H1 (cell line): ENCODE measurements around the gene SH3TC2. TPM values are rescaled to one million over a fixed set of nuclear protein-coding genes. Genes with fewer than 3 reads are reported as not detected.
A peak's percentile ranks its signal among the peaks of the same experiment; 100 is the strongest.

Source experiments
- CTCF ChIA-PET: fragments of 300-600 bp; sonication (Branson Sonifier 250); formaldehyde crosslinking; loops from one replicate; lab custom pipeline; 2021; ENCODE audit not compliant: partially characterized antibody; lab: Charles Lee
- POLR2A ChIA-PET: fragments of 300-600 bp; sonication (Branson Sonifier 250); formaldehyde crosslinking; loops from one replicate; lab custom pipeline; 2021; ENCODE audit warnings: inconsistent platforms; ENCODE audit not compliant: partially characterized antibody; lab: Charles Lee
- DNase-seq, 2 experiments: peaks; one replicate each; pipeline versions ENCODE4 v3.0.0 to v3.0.0-alpha.2; 2010 to 2022; ENCODE audit warnings: low spot score in 2 of 2, low read depth in 1 of 2, mixed read lengths in 1 of 2
- FAIRE-seq: peaks from 2 replicates; lab custom pipeline; 2011; peaks lifted over from hg19 to GRCh38; lab: Jason Lieb, UNC
- H2AFZ ChIP-seq: 2 replicates; pipeline ENCODE4 v1.8.1; 2012; ENCODE audit warnings: low read length, inconsistent platforms
- H2AK5ac ChIP-seq: 2 replicates; pipeline ENCODE4 v1.6.1; 2013; ENCODE audit warnings: low read depth, low read length
- H2BK120ac ChIP-seq: replicated peaks from 2 replicates; pipeline ENCODE3; 2013; ENCODE audit warnings: low read depth, low read length, inconsistent platforms
- H2BK12ac ChIP-seq: 2 replicates; pipeline ENCODE4 v1.6.1; 2013; ENCODE audit warnings: low read depth, low read length
- H2BK15ac ChIP-seq: 2 replicates; pipeline ENCODE4 v1.6.1; 2013; ENCODE audit warnings: low read length
- H2BK20ac ChIP-seq: 2 replicates; pipeline ENCODE4 v1.6.1; 2013; ENCODE audit warnings: low read length
- H2BK5ac ChIP-seq: 2 replicates; pipeline ENCODE4 v1.6.1; 2013; ENCODE audit warnings: low read depth, low read length
- H3K14ac ChIP-seq: 2 replicates; pipeline ENCODE4 v1.6.1; 2013; ENCODE audit warnings: inconsistent platforms; ENCODE audit not compliant: insufficient read length
- H3K18ac ChIP-seq: 2 replicates; pipeline ENCODE4 v1.6.1; 2013; ENCODE audit warnings: low read length; ENCODE audit errors: extremely low read depth
- H3K23ac ChIP-seq: 2 replicates; pipeline ENCODE4 v1.6.1; 2013; ENCODE audit warnings: inconsistent platforms; ENCODE audit not compliant: insufficient read length
- H3K23me2 ChIP-seq: 2 replicates; pipeline ENCODE4 v1.6.1; 2013; ENCODE audit warnings: low read depth, low read length
- H3K27ac ChIP-seq: 2 replicates; pipeline ENCODE4 v1.6.1; 2011; ENCODE audit warnings: low read depth, low read length, inconsistent platforms
- H3K27me3 ChIP-seq, 4 experiments: replicated peaks in 1 of 4; 1 replicate in 1 of 4; 2 replicates in 3 of 4; pipeline versions ENCODE4 v1.6.1 to v1.8.1; 2011 to 2013; ENCODE audit warnings: low read length in 3 of 4, mild to moderate bottlenecking in 3 of 4, inconsistent platforms in 2 of 4, mixed read lengths in 2 of 4, moderate library complexity in 1 of 4; ENCODE audit not compliant: control insufficient read depth in 3 of 4, insufficient read depth in 3 of 4; ENCODE audit errors: extremely low read depth in 1 of 4
- H3K36me3 ChIP-seq, 4 experiments: 2 replicates each; pipeline versions ENCODE4 v1.6.1 to v1.8.1; 2011 to 2013; ENCODE audit warnings: mild to moderate bottlenecking in 4 of 4, low read length in 3 of 4, moderate library complexity in 2 of 4, control low read depth in 1 of 4, inconsistent platforms in 1 of 4; ENCODE audit not compliant: insufficient read depth in 4 of 4, control insufficient read depth in 2 of 4
- H3K4ac ChIP-seq: replicated peaks from 2 replicates; pipeline ENCODE3; 2013; ENCODE audit warnings: low read length, low read depth, mixed read lengths, inconsistent platforms; ENCODE audit not compliant: insufficient read length
- H3K4me1 ChIP-seq, 4 experiments: replicated peaks in 1 of 4; 1 replicate in 1 of 4; 2 replicates in 3 of 4; pipeline versions ENCODE4 v1.6.1 to v1.8.1; 2011 to 2013; ENCODE audit warnings: low read length in 3 of 4, inconsistent platforms in 2 of 4, mixed read lengths in 1 of 4; ENCODE audit not compliant: insufficient read depth in 4 of 4, control insufficient read depth in 3 of 4
- H3K4me2 ChIP-seq, 2 experiments: 2 replicates each; pipeline versions ENCODE4 v1.6.1 to v1.8.1; 2011 to 2013; ENCODE audit warnings: low read depth in 2 of 2, low read length in 2 of 2, control low read depth in 1 of 2, inconsistent platforms in 1 of 2, mild to moderate bottlenecking in 1 of 2; ENCODE audit not compliant: insufficient read depth in 1 of 2
- H3K4me3 ChIP-seq, 4 experiments: fragments of 200-600, 300-600 bp in 1 of 4; sonication (generic), shearing (Covaris generic), sonication (Bioruptor Twin) in 1 of 4; 2 replicates each; pipeline versions ENCODE4 v1.5.1 to v1.8.1; 2011 to 2016; ENCODE audit warnings: low read length in 4 of 4, low read depth in 3 of 4, control low read depth in 2 of 4, inconsistent platforms in 2 of 4, mild to moderate bottlenecking in 2 of 4, mixed read lengths in 1 of 4, moderate library complexity in 1 of 4; ENCODE audit not compliant: insufficient read depth in 2 of 4; ENCODE audit errors: extremely low read depth in 1 of 4
- H3K56ac ChIP-seq: replicated peaks from 2 replicates; pipeline ENCODE3; 2013; ENCODE audit warnings: low read depth, mild to moderate bottlenecking, mixed read lengths, low read length, inconsistent platforms; ENCODE audit not compliant: insufficient read length
- H3K79me1 ChIP-seq: 2 replicates; pipeline ENCODE4 v1.6.1; 2013; ENCODE audit warnings: low read depth, low read length, control low read depth
- H3K79me2 ChIP-seq, 2 experiments: 2 replicates each; pipeline versions ENCODE4 v1.6.1 to v1.8.1; 2012 to 2013; ENCODE audit warnings: low read length in 2 of 2, mild to moderate bottlenecking in 2 of 2, inconsistent platforms in 1 of 2; ENCODE audit not compliant: insufficient read depth in 2 of 2, control insufficient read depth in 1 of 2
- H3K9ac ChIP-seq, 4 experiments: replicated peaks in 1 of 4; 1 replicate in 1 of 4; 2 replicates in 3 of 4; pipeline versions ENCODE4 v1.6.1 to v1.8.1; 2011 to 2013; ENCODE audit warnings: low read depth in 3 of 4, low read length in 3 of 4, control low read depth in 2 of 4, mild to moderate bottlenecking in 2 of 4, moderate library complexity in 2 of 4, inconsistent platforms in 1 of 4; ENCODE audit errors: extremely low read depth in 1 of 4
- H3K9me3 ChIP-seq, 2 experiments: 2 replicates each; pipeline versions ENCODE4 v1.6.1 to v1.8.1; 2012 to 2013; ENCODE audit warnings: mild to moderate bottlenecking in 2 of 2, moderate library complexity in 2 of 2, control low read depth in 1 of 2, inconsistent platforms in 1 of 2, low read depth in 1 of 2, low read length in 1 of 2, mixed read lengths in 1 of 2; ENCODE audit not compliant: insufficient read depth in 2 of 2
- H4K20me1 ChIP-seq, 2 experiments: replicated peaks in 1 of 2; 2 replicates each; pipeline versions ENCODE3 to v1.8.1; 2011 to 2013; ENCODE audit warnings: inconsistent platforms in 2 of 2, low read length in 2 of 2, mild to moderate bottlenecking in 1 of 2; ENCODE audit not compliant: insufficient read depth in 2 of 2, control insufficient read depth in 1 of 2
- H4K5ac ChIP-seq: 2 replicates; pipeline ENCODE4 v1.6.1; 2013; ENCODE audit warnings: low read length, low read depth, mixed read lengths, inconsistent platforms; ENCODE audit not compliant: insufficient read length
- H4K8ac ChIP-seq: 2 replicates; pipeline ENCODE4 v1.8.0; 2013; ENCODE audit warnings: mild to moderate bottlenecking, moderate library complexity, low read length, inconsistent platforms; ENCODE audit not compliant: insufficient read depth; ENCODE audit errors: extremely low read depth
- H4K91ac ChIP-seq: replicated peaks from 2 replicates; pipeline ENCODE3; 2013; ENCODE audit warnings: low read length, mixed read lengths, inconsistent platforms; ENCODE audit not compliant: insufficient read length
- NANOG ChIP-seq: IDR thresholded peaks from 2 replicates; pipeline ENCODE4 v1.6.1; 2011; ENCODE audit warnings: low read length, low read depth, mild to moderate bottlenecking, inconsistent platforms; ENCODE audit not compliant: insufficient read depth, poor library complexity, severe bottlenecking
- NRF1 ChIP-seq: IDR thresholded peaks from 2 replicates; pipeline ENCODE4 v1.6.1; 2011; ENCODE audit warnings: mild to moderate bottlenecking, low read depth, low read length, improper control_type of control experiment
- SIN3A ChIP-seq, 2 experiments: IDR thresholded peaks in 1 of 2; conservative IDR thresholded peaks in 1 of 2; 2 replicates each; pipeline ENCODE4 v1.6.1; 2011 to 2012; ENCODE audit warnings: low read length in 2 of 2, improper control_type of control experiment in 1 of 2, low read depth in 1 of 2, mild to moderate bottlenecking in 1 of 2
- SIX5 ChIP-seq: IDR thresholded peaks from 2 replicates; pipeline ENCODE4 v1.6.1; 2011; ENCODE audit warnings: mild to moderate bottlenecking, low read depth, low read length
- WGBS, 2 experiments: shearing (Covaris generic) in 1 of 2; methylation state at CpG; one replicate each; pipeline versions ENCODE4 v1.1.6 to v1.1.7; 2013 to 2015; ENCODE audit warnings: low lambda C conversion rate in 2 of 2, mixed read lengths in 2 of 2, inconsistent platforms in 1 of 2, low coverage in 1 of 2, missing lambda C conversion rate in 1 of 2; ENCODE audit not compliant: insufficient replicate concordance in 2 of 2, insufficient coverage in 1 of 2, insufficient read length in 1 of 2; ENCODE audit errors: extremely low coverage in 1 of 2, missing lambda C conversion rate in 1 of 2; 5-methylcytosine and 5-hydroxymethylcytosine counted together
- polyA plus RNA-seq, 7 experiments: library from polyadenylated mRNA; depleted of rRNA in 3 of 7; stranded (reverse) in 5 of 7; unstranded in 2 of 7; fragments of >200 nt in 5 of 7; fragments of 200-250 nt in 2 of 7; gene quantifications; 1 replicate in 5 of 7; 2 replicates in 1 of 7; 4 replicates in 1 of 7; pipeline versions ENCODE4 v1.2.1 to v1.2.3, GENCODE V29; 2011 to 2013; ENCODE audit warnings: missing spikeins in 2 of 7, mixed read lengths in 2 of 7
- total RNA-seq: library from RNA; stranded (reverse); fragmentation: NEBNext Ultra II Directional; extraction: Animal tissue kit (Norgen Biotek cat#: 25700); gene quantifications from 2 replicates; pipeline ENCODE4 v1.2.1, GENCODE V29; 2021
- TF ChIP-seq, protein P1 (sequence below): IDR thresholded peaks from 2 replicates; pipeline ENCODE4 v1.6.1; 2012; ENCODE audit warnings: low read length, inconsistent platforms

Gene SH3TC2
- total and polyA plus RNA-seq, 2 of the 8 experiments (the other 6 are each of a cell fraction or from before 2014, with no cell fraction given), result 0.11 to 0.80 TPM

DNA sequence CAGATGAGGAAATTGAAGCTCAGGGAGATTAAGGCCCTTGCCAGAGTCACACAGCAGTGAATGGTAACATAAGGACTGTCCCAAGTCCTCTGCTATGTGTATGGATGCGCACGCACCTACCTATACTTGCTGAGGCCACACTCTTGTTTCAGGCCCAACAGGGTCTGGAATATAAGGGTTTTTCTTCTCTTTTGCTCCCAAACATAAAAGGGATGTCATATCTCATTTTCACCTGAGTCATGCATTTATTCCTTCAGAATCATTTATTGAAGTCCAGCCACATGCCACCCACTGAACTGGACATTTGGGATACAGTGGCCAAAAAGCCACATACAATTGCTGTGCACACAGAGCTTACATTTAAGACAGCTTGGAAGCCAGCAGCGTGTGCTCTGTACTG is 92.0 kb downstream of the SH3TC2 start:
- no peak overlapping the region for H3K14ac ChIP-seq
- H3K56ac ChIP-seq, result no peak overlapping the region
- H3K18ac ChIP-seq, result no peak overlapping the region
- H4K91ac ChIP-seq, result no peak overlapping the region
- H3K23ac ChIP-seq, result no peak overlapping the region
- H3K36me3 ChIP-seq, result no peaks in the 10 kb centered on the region; a peak in 1 of 8 replicates
- no peaks in the 10 kb centered on the region for H3K23me2 ChIP-seq
- no peaks in the 10 kb centered on the region for H3K27me3 ChIP-seq
- ChIA-PET POLR2A (no interaction called here), CTCF (interaction anchor here (0.9 to 25.4 kb wide), 14 partner anchors 8 to 230 kb away, joined by 3 to 433 read pairs (median 5); no protein-coding TSS in a partner anchor)
- no peak overlapping the region for H2AFZ ChIP-seq
- no peak overlapping the region for H2BK120ac ChIP-seq
- no peak overlapping the region for H3K9ac ChIP-seq
- no peaks in the 10 kb centered on the region; a peak in 2 of 7 replicates for H3K4me1 ChIP-seq
- no peaks in the 10 kb centered on the region for H3K9me3 ChIP-seq
- no peak overlapping the region for H2BK15ac ChIP-seq
- H2BK12ac ChIP-seq, result no peak overlapping the region
- no peak overlapping the region for H2BK5ac ChIP-seq
- no peak overlapping the region for H3K4ac ChIP-seq
- H3K4me2 ChIP-seq, result no peak overlapping the region
- 88% methylated on average over 3 of the region's 3 CpGs; no CpG with 5 or more reads in 1 of the 2 experiments for WGBS, 2 experiments
- H3K79me1 ChIP-seq, result no peaks in the 10 kb centered on the region
- H2AK5ac ChIP-seq, result no peak overlapping the region; the same call in 1 of the 2 replicates
- H4K8ac ChIP-seq, result no peak overlapping the region
- H3K79me2 ChIP-seq, result no peaks in the 10 kb centered on the region
- no peak overlapping the region for H2BK20ac ChIP-seq
- H3K27ac ChIP-seq, result no peak overlapping the region
- peak in 1 of 2 experiments; percentile 2 for DNase-seq
- no peaks in the 10 kb centered on the region for H4K20me1 ChIP-seq
- TF ChIP-seq NRF1, result no peak
- TF ChIP-seq SIX5, result no peak
- no peak for TF ChIP-seq SIN3A (conservative IDR thresholded peaks at IDR 0.05 in 1 of 2, IDR thresholded peaks at IDR 0.05 in 1 of 2; ENCODE audit: low read depth in 1 of 2, low read length in 2 of 2)
- TF ChIP-seq, protein P1, sequence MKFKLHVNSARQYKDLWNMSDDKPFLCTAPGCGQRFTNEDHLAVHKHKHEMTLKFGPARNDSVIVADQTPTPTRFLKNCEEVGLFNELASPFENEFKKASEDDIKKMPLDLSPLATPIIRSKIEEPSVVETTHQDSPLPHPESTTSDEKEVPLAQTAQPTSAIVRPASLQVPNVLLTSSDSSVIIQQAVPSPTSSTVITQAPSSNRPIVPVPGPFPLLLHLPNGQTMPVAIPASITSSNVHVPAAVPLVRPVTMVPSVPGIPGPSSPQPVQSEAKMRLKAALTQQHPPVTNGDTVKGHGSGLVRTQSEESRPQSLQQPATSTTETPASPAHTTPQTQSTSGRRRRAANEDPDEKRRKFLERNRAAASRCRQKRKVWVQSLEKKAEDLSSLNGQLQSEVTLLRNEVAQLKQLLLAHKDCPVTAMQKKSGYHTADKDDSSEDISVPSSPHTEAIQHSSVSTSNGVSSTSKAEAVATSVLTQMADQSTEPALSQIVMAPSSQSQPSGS, result no peak
- no peak for TF ChIP-seq NANOG
- no peak for FAIRE-seq
- no peak overlapping the region for H4K5ac ChIP-seq
- H3K4me3 ChIP-seq, result no peak overlapping the region
